Chondrocyte (in vitro differentiated cells): Measurements from ENCODE around the gene KLK8. TPM values are rescaled to one million over a fixed set of nuclear protein-coding genes. Genes with fewer than 3 reads are reported as not detected.

ENCODE experiments used
- DNase-seq: peaks from one replicate; pipeline ENCODE4 v3.0.0; 2021; ENCODE audit warnings: mixed read lengths, low spot score
- H3K27ac Mint-ChIP-seq: one replicate; pipeline ENCODE4 v1.8.0; 2021; ENCODE audit warnings: mild to moderate bottlenecking, moderate library complexity, mixed read lengths; ENCODE audit not compliant: unreplicated experiment
- H3K27me3 Mint-ChIP-seq: 2 replicates; pipeline ENCODE4 v1.8.0; 2021; ENCODE audit warnings: low read depth, mixed read lengths
- H3K36me3 Mint-ChIP-seq: 2 replicates; pipeline ENCODE4 v1.8.0; 2021; ENCODE audit warnings: low read depth, mixed read lengths
- H3K4me1 Mint-ChIP-seq: 2 replicates; pipeline ENCODE4 v1.8.0; 2021; ENCODE audit warnings: low read depth, mild to moderate bottlenecking, mixed read lengths
- H3K4me3 Mint-ChIP-seq: one replicate; pipeline ENCODE4 v1.8.0; 2021; ENCODE audit warnings: mild to moderate bottlenecking, moderate library complexity, mixed read lengths; ENCODE audit not compliant: unreplicated experiment
- H3K9me3 Mint-ChIP-seq: 2 replicates; pipeline ENCODE4 v1.8.0; 2021; ENCODE audit warnings: low read depth, mixed read lengths
- CTCF ChIP-seq: fragments of 200-600 bp; sonication (generic); IDR thresholded peaks from 2 replicates; pipeline ENCODE4 v1.5.0; 2021; ENCODE audit warnings: antibody characterized with exemption, mild to moderate bottlenecking, moderate library complexity
- total RNA-seq: library from RNA; stranded (reverse); gene quantifications from 3 replicates; pipeline ENCODE4 v1.2.1, GENCODE V29; 2021

The KLK8 gene
- total RNA-seq, 1 donor from 2014 or later, result not detected

- Mint-ChIP-seq H3K27ac (no peak overlapping the region), H3K36me3 (no peaks in the 10 kb centered on the region), H3K9me3 (peaks cover 8% of the 10 kb centered on the region), H3K4me3 (no peak overlapping the region), H3K27me3 (peaks cover 17% of the 10 kb centered on the region), H3K4me1 (no peaks in the 10 kb centered on the region)
- TF ChIP-seq CTCF, result no peak
- no peak for DNase-seq
Observed at GRCh38 chr19:51029718-51030117, 28.3 kb upstream of the KLK8 start.

DNA sequence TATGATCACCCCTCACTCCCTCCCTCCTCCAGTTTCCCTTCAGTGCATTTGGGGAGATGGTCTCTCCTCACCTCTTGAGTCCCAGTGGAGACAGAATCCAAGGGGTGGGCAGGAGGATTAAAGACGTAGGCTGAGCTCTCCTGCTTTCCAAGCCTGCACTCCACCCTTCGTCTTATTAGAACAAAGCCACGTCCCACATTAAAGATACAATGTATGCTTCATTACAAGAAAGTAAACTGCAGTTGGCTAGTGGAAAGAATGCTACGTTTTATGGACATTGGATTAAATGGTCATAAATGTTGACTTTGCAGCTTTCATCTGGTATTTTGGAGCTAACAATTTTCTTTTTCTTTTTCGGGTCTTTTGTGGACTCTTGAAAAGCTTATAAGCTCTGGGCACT, 26.5 kb upstream of the KLK8 start:
- no peak for TF ChIP-seq CTCF
- peaks cover 17% of the 10 kb centered on the region for H3K27me3 Mint-ChIP-seq
- peaks cover 8% of the 10 kb centered on the region for H3K9me3 Mint-ChIP-seq
- H3K27ac Mint-ChIP-seq, result no peak overlapping the region
- H3K4me1 Mint-ChIP-seq, result no peaks in the 10 kb centered on the region
- H3K36me3 Mint-ChIP-seq, result no peaks in the 10 kb centered on the region
- DNase-seq, result no peak
- no peak overlapping the region for H3K4me3 Mint-ChIP-seq

DNA sequence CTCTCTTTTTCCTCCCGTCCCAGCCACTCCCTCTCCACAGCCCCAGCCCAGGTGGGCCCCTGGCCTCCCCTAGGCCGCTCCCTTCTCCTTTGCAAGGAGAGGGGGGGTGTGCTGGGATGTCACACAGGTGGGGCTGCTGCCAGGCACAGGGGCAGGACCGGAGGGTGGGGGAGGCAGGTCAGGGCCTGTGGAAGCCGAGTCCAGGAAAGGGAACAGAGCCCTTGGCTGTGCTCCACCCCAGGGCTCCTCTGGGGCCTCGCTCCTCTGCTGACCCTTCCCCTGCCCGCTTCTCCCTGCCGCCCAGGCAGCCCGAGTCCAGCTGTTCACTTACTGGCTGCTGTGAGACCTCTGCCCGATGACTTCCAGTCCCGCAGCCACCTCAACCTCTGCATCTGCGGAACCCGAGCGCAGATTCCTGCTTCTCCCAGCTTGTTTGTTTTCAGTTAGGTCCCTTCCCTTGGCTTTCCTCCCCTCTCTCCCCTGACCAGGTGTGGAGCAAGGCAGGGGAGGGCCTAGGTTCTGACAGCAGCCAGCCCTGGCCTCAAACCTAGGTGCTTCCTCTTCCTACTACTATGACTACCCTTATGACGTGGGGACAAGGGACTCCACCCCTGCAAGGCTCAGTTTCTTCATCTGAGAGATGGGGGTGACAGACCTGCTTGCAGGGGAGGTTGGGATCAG, 25.9 kb upstream of the KLK8 start:
- no peak overlapping the region for H3K4me3 Mint-ChIP-seq
- no peak for DNase-seq
- TF ChIP-seq CTCF, result no peak
- no peaks in the 10 kb centered on the region for H3K36me3 Mint-ChIP-seq
- H3K9me3 Mint-ChIP-seq, result peaks cover 8% of the 10 kb centered on the region
- no peaks in the 10 kb centered on the region for H3K4me1 Mint-ChIP-seq
- H3K27me3 Mint-ChIP-seq, result peaks cover 22% of the 10 kb centered on the region
- no peak overlapping the region for H3K27ac Mint-ChIP-seq

DNA sequence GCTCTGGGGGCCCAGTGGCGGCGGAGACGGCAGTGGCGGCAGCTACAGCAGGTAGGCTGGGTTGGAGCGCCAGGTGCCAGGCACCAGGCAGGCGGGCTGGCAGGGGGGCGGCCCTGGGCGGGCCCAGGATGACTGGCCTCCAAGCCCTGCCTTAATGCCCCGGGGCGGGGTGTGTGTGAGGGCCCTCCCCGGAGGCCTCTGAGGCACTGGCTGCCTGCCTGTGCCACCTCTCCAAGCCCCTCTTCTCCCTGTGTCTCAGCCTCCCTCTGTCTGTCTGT, 25.1 kb upstream of the KLK8 start, which contains the start of gene KLK11:
KLK11 (minus strand) TSS at position 63 of the 278 bp plus-strand sequence. CDS start 985 bp downstream, outside the sequence.
- Mint-ChIP-seq H3K9me3 (peaks cover 8% of the 10 kb centered on the region), H3K4me3 (no peak within 1 kb of the TSS), H3K4me1 (no peaks in the 10 kb centered on the region), H3K27ac (no peak within 1 kb of the TSS), H3K27me3 (peaks cover 22% of the 10 kb centered on the region), H3K36me3 (no peaks in the 10 kb centered on the region)
- no peak for DNase-seq
- no peak for TF ChIP-seq CTCF

DNA sequence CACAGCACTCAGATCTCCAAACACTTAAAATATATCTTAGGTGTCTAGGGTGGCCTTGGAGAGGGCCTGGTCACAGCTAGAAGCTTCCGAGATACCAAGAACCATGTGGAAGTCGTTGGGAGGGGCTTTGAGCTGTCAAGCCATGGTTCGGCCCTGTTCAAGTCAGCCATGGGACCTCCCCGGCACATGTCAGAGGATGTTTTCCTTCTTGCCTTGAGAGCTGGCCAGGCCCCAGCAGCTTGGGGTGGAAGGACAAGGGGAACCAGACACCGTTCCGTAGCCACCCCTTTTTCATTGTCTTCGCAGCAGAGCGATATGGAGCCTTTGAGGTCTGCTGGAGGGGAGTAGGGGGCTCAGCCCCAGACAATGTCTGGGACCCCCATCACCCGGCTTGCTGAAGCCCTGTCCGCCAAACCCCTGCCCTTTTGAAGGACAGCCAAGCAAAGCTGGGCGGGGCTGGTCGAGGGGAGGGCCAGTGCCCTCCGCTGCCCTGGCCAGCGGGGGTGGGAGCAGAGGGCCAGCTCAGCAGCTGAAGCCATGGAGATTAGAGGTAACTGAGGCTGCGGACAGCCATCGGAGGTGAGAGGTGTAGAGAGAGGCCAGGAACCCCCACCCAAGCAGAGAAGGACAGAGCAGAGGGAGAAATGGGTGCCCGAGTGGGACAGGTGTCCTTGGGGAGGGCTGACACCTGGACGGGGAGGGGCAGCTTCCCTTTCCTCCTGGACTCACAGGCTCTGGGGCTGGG, 24.6 kb upstream of the KLK8 start:
- TF ChIP-seq CTCF, result no peak

More for the DNA sequence above, 24.6 kb upstream of the KLK8 start:
- Mint-ChIP-seq H3K27ac (no peak overlapping the region), H3K4me1 (no peaks in the 10 kb centered on the region), H3K9me3 (peaks cover 5% of the 10 kb centered on the region), H3K4me3 (no peak overlapping the region), H3K36me3 (no peaks in the 10 kb centered on the region), H3K27me3 (peaks cover 22% of the 10 kb centered on the region)
- DNase-seq, result no peak
